HCT116 (cell line): ENCODE results near the gene TNNI2. TPM values are rescaled to one million over a fixed set of nuclear protein-coding genes. Genes with fewer than 3 reads are reported as not detected.

ENCODE experiments used
- ATAC-seq: fragments of 200-7000 bp; cut with Tn5 transposase; 2 replicates; pipeline ENCODE4 v1.9.1; 2020; ENCODE audit warnings: mild to moderate bottlenecking, moderate library complexity
- BruUV-seq: library from RNA; stranded (reverse); fragments of 400-500 nt; replicated peaks from 2 replicates; lab custom pipeline; 2021; lab: Mats Ljungman, UMichigan
- CTCF ChIA-PET: fragments of 300-600 bp; sonication (Branson Sonifier 250); formaldehyde crosslinking; loops from one replicate; lab custom pipeline; 2021; ENCODE audit warnings: antibody characterized with exemption; lab: Charles Lee
- POLR2A ChIA-PET: fragments of 300-600, 350-600 bp; sonication (Branson Sonifier 250); formaldehyde crosslinking; loops from one replicate; lab custom pipeline; 2021; ENCODE audit warnings: antibody characterized with exemption; lab: Charles Lee
- RAD21 ChIA-PET, 2 experiments: fragments of 300-600 bp; sonication (Branson Sonifier 250); formaldehyde crosslinking; loops; one replicate each; lab custom pipeline; 2023; ENCODE audit warnings: low total read pairs in 2 of 2; ENCODE audit not compliant: uncharacterized antibody in 2 of 2, unreplicated experiment in 2 of 2, low non-redundant PET in 1 of 2; lab: Charles Lee
- DNase-seq: peaks from one replicate; pipeline ENCODE4 v3.0.0-alpha.2; 2010; ENCODE audit warnings: low read depth, low spot score
- H2AFZ ChIP-seq: fragments of 200-600 bp; shearing (Covaris generic), sonication (generic); 2 replicates; pipeline ENCODE4 v1.6.1; 2017; ENCODE audit warnings: low read depth, mixed run types, mixed read lengths, antibody characterized with exemption, low read length; ENCODE audit not compliant: poor library complexity, severe bottlenecking
- H3K27ac ChIP-seq: 2 replicates; pipeline ENCODE4 v1.5.1; 2012; ENCODE audit warnings: low read depth, low read length
- H3K27me3 ChIP-seq: fragments of 200-600 bp; sonication (generic); 2 replicates; pipeline ENCODE4 v1.6.1; 2016; ENCODE audit warnings: mixed run types, low read length, mixed read lengths; ENCODE audit not compliant: insufficient read depth
- H3K36me3 ChIP-seq, 2 experiments: fragments of 200-500 bp in 1 of 2; fragments of 200-600 bp in 1 of 2; sonication (Bioruptor generic) in 1 of 2; sonication (generic) in 1 of 2; 2 replicates each; pipeline versions ENCODE4 v1.5.1 to v1.6.1; 2014 to 2016; ENCODE audit warnings: low read length in 2 of 2, inconsistent platforms in 1 of 2, mixed read lengths in 1 of 2, mixed run types in 1 of 2; ENCODE audit not compliant: insufficient read depth in 2 of 2, control insufficient read depth in 1 of 2
- H3K4me1 ChIP-seq, 2 experiments: fragments of 200-600 bp in 1 of 2; sonication (generic) in 1 of 2; 2 replicates each; pipeline versions ENCODE4 v1.5.1 to v1.6.1; 2012 to 2017; ENCODE audit warnings: low read length in 2 of 2, inconsistent platforms in 1 of 2, mild to moderate bottlenecking in 1 of 2, mixed read lengths in 1 of 2, mixed run types in 1 of 2, moderate library complexity in 1 of 2; ENCODE audit not compliant: insufficient read depth in 2 of 2, control insufficient read depth in 1 of 2
- H3K4me2 ChIP-seq: fragments of 200-600 bp; sonication (generic); 2 replicates; pipeline ENCODE4 v1.6.1; 2017; ENCODE audit warnings: mixed run types, low read length, mixed read lengths
- H3K4me3 ChIP-seq, 2 experiments: fragments of 200-600 bp in 1 of 2; sonication (generic) in 1 of 2; replicated peaks in 1 of 2; 2 replicates each; pipeline ENCODE4 v1.5.1; 2011 to 2016; ENCODE audit warnings: low read length in 2 of 2, control low read depth in 1 of 2, low read depth in 1 of 2, mild to moderate bottlenecking in 1 of 2, mixed read lengths in 1 of 2, mixed run types in 1 of 2
- H3K79me2 ChIP-seq: fragments of 200-600 bp; sonication (generic); 2 replicates; pipeline ENCODE4 v1.6.1; 2017; ENCODE audit warnings: mild to moderate bottlenecking, mixed run types, low read length, moderate library complexity, mixed read lengths; ENCODE audit not compliant: insufficient read depth
- H3K9ac ChIP-seq: fragments of 200-600 bp; sonication (generic); 2 replicates; pipeline ENCODE4 v1.6.1; 2016; ENCODE audit warnings: low read length, mixed read lengths
- H3K9me2 ChIP-seq: fragments of 200-600 bp; sonication (generic), shearing (Covaris generic); 2 replicates; pipeline ENCODE4 v1.6.1; 2017; ENCODE audit warnings: mixed run types, mild to moderate bottlenecking, moderate library complexity; ENCODE audit not compliant: insufficient read depth
- H3K9me3 ChIP-seq, 2 experiments: fragments of 200-500 bp in 1 of 2; fragments of 200-600 bp in 1 of 2; sonication (Bioruptor generic) in 1 of 2; sonication (generic) in 1 of 2; 2 replicates each; pipeline ENCODE4 v1.6.1; 2014 to 2017; ENCODE audit warnings: low read length in 2 of 2, mixed read lengths in 2 of 2, inconsistent platforms in 1 of 2, low read depth in 1 of 2, mild to moderate bottlenecking in 1 of 2, mixed run types in 1 of 2, moderate library complexity in 1 of 2; ENCODE audit not compliant: control insufficient read depth in 1 of 2, insufficient read depth in 1 of 2
- H4K20me1 ChIP-seq: fragments of 200-600 bp; sonication (generic), shearing (Covaris generic); 2 replicates; pipeline ENCODE4 v1.6.1; 2017; ENCODE audit warnings: mixed run types, mild to moderate bottlenecking, moderate library complexity; ENCODE audit not compliant: insufficient read depth
- CBX3 ChIP-seq: IDR thresholded peaks from 2 replicates; pipeline ENCODE4 v1.6.1; 2012; ENCODE audit warnings: low read depth
- EGR1 ChIP-seq: IDR thresholded peaks from 2 replicates; pipeline ENCODE4 v1.6.1; 2012; ENCODE audit warnings: low read depth
- ELF1 ChIP-seq: IDR thresholded peaks from 2 replicates; pipeline ENCODE4 v1.6.1; 2012; ENCODE audit warnings: low read depth, borderline replicate concordance
- EZH2phosphoT487 ChIP-seq: fragments of 200-600 bp; IDR thresholded peaks from 2 replicates; pipeline ENCODE4 v1.6.1; 2018; ENCODE audit warnings: antibody characterized with exemption, borderline replicate concordance
- FOSL1 ChIP-seq: IDR thresholded peaks from 2 replicates; pipeline ENCODE4 v1.6.1; 2012; ENCODE audit warnings: low read depth
- JUND ChIP-seq: IDR thresholded peaks from 2 replicates; pipeline ENCODE4 v1.6.1; 2012
- POLR2A ChIP-seq: IDR thresholded peaks from 2 replicates; pipeline ENCODE4 v1.7.0; 2011; ENCODE audit warnings: borderline replicate concordance; ENCODE audit not compliant: insufficient read depth, insufficient read length; ENCODE audit errors: extremely low read depth
- SIN3A ChIP-seq: IDR thresholded peaks from 2 replicates; pipeline ENCODE4 v1.6.1; 2012; ENCODE audit warnings: low read depth
- SP1 ChIP-seq: IDR thresholded peaks from 2 replicates; pipeline ENCODE4 v1.6.1; 2012; ENCODE audit warnings: low read depth
- SRF ChIP-seq: IDR thresholded peaks from 2 replicates; pipeline ENCODE4 v1.6.1; 2012; ENCODE audit warnings: low read depth
- YY1 ChIP-seq: IDR thresholded peaks from 2 replicates; pipeline ENCODE4 v1.6.1; 2011; ENCODE audit warnings: low read length, low read depth, moderate library complexity, mild to moderate bottlenecking; ENCODE audit not compliant: insufficient replicate concordance; ENCODE audit errors: extremely low read depth
- ZFX ChIP-seq: fragments of 450-650 bp; IDR thresholded peaks from 2 replicates; pipeline ENCODE4 v1.6.1; 2017
- ZNF274 ChIP-seq: fragments of 200-500 bp; sonication (Bioruptor generic); IDR thresholded peaks from 2 replicates; pipeline ENCODE4 v1.6.1; 2014; ENCODE audit warnings: mild to moderate bottlenecking, low read depth, low read length, inconsistent platforms
- intact Hi-C: fragments of 100-400 bp; cut with micrococcal nuclease; formaldehyde crosslinking; loops from 2 replicates; pipeline ENCODE4 v1.10.0; 2022
- total RNA-seq: library from RNA; stranded (reverse); gene quantifications from one replicate; pipeline ENCODE4 v1.2.1, GENCODE V29; 2021; ENCODE audit not compliant: unreplicated experiment
- TF ChIP-seq, protein P1 (sequence below): IDR thresholded peaks from 2 replicates; pipeline ENCODE4 v1.6.1; 2011; ENCODE audit warnings: mild to moderate bottlenecking, low read length, moderate library complexity; ENCODE audit not compliant: insufficient replicate concordance; ENCODE audit errors: extremely low read depth
- TF ChIP-seq, protein P2 (sequence below): IDR thresholded peaks from 2 replicates; pipeline ENCODE4 v1.6.1; 2012

TNNI2 gene
- total RNA-seq, 1 experiment from 2014 or later = not detected

DNA sequence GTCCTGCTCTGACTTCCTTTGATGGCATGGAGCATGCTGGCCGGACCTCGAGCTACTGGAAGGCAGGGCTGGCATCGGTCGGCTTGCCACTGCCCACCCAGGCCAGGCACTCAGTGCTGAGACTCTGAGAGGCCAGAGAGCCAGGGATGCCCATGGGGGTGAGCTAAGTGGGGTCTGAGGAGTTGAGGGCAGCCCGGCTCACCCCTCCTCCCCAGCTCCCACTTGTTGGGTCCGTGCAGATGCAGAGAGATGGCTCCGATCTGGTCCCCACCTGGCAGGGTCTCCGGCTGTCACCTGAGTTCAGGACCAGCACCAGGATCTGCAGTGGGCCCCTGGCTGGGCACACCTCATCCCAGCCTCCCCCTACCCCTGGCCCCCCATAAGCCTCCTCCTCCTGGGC lies 27.4 kb downstream of the TNNI2 start:
- no peak overlapping the region for H3K4me3 ChIP-seq
- ChIA-PET CTCF (interaction anchor here (1.5 to 2.2 kb wide), 2 partner anchors 10 to 16 kb away, joined by 3 to 8 read pairs; no protein-coding TSS in a partner anchor), POLR2A (no interaction called here), RAD21 (no interaction called here)
- H3K9me3 ChIP-seq = no peaks in the 10 kb centered on the region
- TF ChIP-seq SRF (no peak), ZNF274 (no peak), POLR2A (no peak), EGR1 (no peak), FOSL1 (no peak), EZH2phosphoT487 (no peak), CBX3 (no peak), ELF1 (no peak), YY1 (no peak), JUND (no peak), SIN3A (no peak), ZFX (no peak), SP1 (no peak)
- TF ChIP-seq, protein P1, sequence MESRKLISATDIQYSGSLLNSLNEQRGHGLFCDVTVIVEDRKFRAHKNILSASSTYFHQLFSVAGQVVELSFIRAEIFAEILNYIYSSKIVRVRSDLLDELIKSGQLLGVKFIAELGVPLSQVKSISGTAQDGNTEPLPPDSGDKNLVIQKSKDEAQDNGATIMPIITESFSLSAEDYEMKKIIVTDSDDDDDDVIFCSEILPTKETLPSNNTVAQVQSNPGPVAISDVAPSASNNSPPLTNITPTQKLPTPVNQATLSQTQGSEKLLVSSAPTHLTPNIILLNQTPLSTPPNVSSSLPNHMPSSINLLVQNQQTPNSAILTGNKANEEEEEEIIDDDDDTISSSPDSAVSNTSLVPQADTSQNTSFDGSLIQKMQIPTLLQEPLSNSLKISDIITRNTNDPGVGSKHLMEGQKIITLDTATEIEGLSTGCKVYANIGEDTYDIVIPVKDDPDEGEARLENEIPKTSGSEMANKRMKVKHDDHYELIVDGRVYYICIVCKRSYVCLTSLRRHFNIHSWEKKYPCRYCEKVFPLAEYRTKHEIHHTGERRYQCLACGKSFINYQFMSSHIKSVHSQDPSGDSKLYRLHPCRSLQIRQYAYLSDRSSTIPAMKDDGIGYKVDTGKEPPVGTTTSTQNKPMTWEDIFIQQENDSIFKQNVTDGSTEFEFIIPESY = no peak
- TF ChIP-seq, protein P2, sequence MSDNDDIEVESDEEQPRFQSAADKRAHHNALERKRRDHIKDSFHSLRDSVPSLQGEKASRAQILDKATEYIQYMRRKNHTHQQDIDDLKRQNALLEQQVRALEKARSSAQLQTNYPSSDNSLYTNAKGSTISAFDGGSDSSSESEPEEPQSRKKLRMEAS = no peak
- no peak overlapping the region for H3K27ac ChIP-seq
- DNase-seq (no peak), ATAC-seq (no peak)
- H3K79me2 ChIP-seq = no peaks in the 10 kb centered on the region
- no peaks in the 10 kb centered on the region for H3K9me2 ChIP-seq
- BruUV-seq = no TSS peak
- H3K9ac ChIP-seq = no peak overlapping the region
- H4K20me1 ChIP-seq = no peaks in the 10 kb centered on the region
- intact Hi-C loops = no loop called here
- H2AFZ ChIP-seq = no peak overlapping the region
- H3K27me3 ChIP-seq = no peaks in the 10 kb centered on the region
- no peaks in the 10 kb centered on the region for H3K36me3 ChIP-seq
- no peak overlapping the region for H3K4me2 ChIP-seq
- peaks cover 27 to 30% of the 10 kb centered on the region in 2 experiments for H3K4me1 ChIP-seq
